HL-60 (cell line): ENCODE measurements around the gene TOMM34.

ENCODE experiments used
- DNase-seq, 2 experiments: peaks; one replicate each; pipeline ENCODE4 v3.0.0-alpha.2; 2010 to 2020; ENCODE audit warnings: low read depth in 1 of 2, low spot score in 1 of 2
- H3K27ac ChIP-seq: fragments of 250-450 bp; sonication (Bioruptor Pico); replicated peaks from 2 replicates; pipeline ENCODE4 v1.5.1; 2020; ENCODE audit warnings: mild to moderate bottlenecking, moderate library complexity
- H3K27me3 ChIP-seq: fragments of 250-450 bp; sonication (Bioruptor Pico); 2 replicates; pipeline ENCODE4 v1.5.1; 2021; ENCODE audit warnings: mild to moderate bottlenecking, moderate library complexity; ENCODE audit not compliant: insufficient read depth, poor library complexity, severe bottlenecking
- H3K4me3 ChIP-seq: replicated peaks from 2 replicates; pipeline ENCODE4 v1.5.1; 2011; ENCODE audit warnings: mild to moderate bottlenecking, control low read depth, low read length; ENCODE audit not compliant: insufficient read depth
- CTCF ChIP-seq: IDR thresholded peaks from one replicate; pipeline ENCODE4 v1.5.1; 2011; ENCODE audit warnings: low read length, control low read depth, inconsistent platforms; ENCODE audit not compliant: insufficient read depth
- GABPA ChIP-seq: IDR thresholded peaks from 2 replicates; pipeline ENCODE4 v1.6.1; 2012; ENCODE audit warnings: low read depth
- POLR2AphosphoS5 ChIP-seq: IDR thresholded peaks from 2 replicates; pipeline ENCODE4 v1.6.1; 2012; ENCODE audit warnings: low read depth
- REST ChIP-seq: IDR thresholded peaks from 2 replicates; pipeline ENCODE4 v1.6.1; 2012; ENCODE audit warnings: low read depth; ENCODE audit not compliant: insufficient replicate concordance
- SPI1 ChIP-seq: IDR thresholded peaks from 2 replicates; pipeline ENCODE4 v1.6.1; 2012; ENCODE audit warnings: low read depth, mild to moderate bottlenecking, borderline replicate concordance

TOMM34 gene

GRCh38 chr20:44897133-44897532 is 63.1 kb downstream of the TOMM34 start:
- DNase-seq: no peak
- no peak for TF ChIP-seq GABPA
- TF ChIP-seq REST: no peak
- TF ChIP-seq POLR2AphosphoS5: no peak
- no peak for TF ChIP-seq CTCF
- TF ChIP-seq SPI1: no peak

GRCh38 chr20:44896583-44896982 is 63.6 kb downstream of the TOMM34 start:
- Histone ChIP-seq H3K27me3 (no peaks in the 10 kb centered on the region), H3K4me3 (0 out of 2 replicates have a peak overlapping the region, but pooled peaks have one; percentile 13), H3K27ac (peak overlapping the region; percentile 60)
- peak; percentile 67 to 73 for DNase-seq
- TF ChIP-seq GABPA (0 out of 2 replicates have a peak, but pooled peaks have one; percentile 18), SPI1 (peak; percentile 58; the same call in 1 of the 2 replicates), POLR2AphosphoS5 (no peak)

More at GRCh38 chr20:44897133-44897532, 63.1 kb downstream of the TOMM34 start:
- Histone ChIP-seq H3K27me3 (no peaks in the 10 kb centered on the region), H3K4me3 (0 out of 2 replicates have a peak overlapping the region, but pooled peaks have one; percentile 13), H3K27ac (peak overlapping the region; percentile 60)

GRCh38 chr20:44894959-44895358 is 65.2 kb downstream of the TOMM34 start:
- Histone ChIP-seq H3K27me3 (no peaks in the 10 kb centered on the region), H3K4me3 (no peak overlapping the region), H3K27ac (no peak overlapping the region; the same call in 1 of the 2 replicates)
- TF ChIP-seq CTCF: no peak
- TF ChIP-seq POLR2AphosphoS5: no peak
- TF ChIP-seq REST: no peak
- TF ChIP-seq SPI1: no peak
- no peak for TF ChIP-seq GABPA
- no peak for DNase-seq
